Measurements from ENCODE around the gene FPR3.

DNA sequence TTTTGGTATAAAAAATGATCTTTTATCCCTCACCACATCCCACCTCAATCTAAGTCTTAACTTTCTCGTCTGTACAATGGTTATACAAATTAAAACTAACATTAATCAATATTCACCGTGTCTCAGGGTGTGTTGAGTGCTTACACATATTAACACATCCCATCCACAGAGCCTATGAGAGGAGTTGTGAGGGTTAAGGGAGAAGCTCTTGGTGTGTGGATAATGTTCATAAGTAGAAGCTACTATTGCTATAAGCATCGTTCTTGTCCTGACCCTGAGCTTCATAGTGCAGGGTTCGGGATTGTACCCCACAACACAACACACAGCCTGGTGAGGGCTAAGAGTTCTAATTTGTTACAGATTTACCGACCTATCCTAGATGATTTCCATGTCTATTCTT is 2.5 kb downstream of the FPR3 start:
- TF ChIP-seq, protein P1, sequence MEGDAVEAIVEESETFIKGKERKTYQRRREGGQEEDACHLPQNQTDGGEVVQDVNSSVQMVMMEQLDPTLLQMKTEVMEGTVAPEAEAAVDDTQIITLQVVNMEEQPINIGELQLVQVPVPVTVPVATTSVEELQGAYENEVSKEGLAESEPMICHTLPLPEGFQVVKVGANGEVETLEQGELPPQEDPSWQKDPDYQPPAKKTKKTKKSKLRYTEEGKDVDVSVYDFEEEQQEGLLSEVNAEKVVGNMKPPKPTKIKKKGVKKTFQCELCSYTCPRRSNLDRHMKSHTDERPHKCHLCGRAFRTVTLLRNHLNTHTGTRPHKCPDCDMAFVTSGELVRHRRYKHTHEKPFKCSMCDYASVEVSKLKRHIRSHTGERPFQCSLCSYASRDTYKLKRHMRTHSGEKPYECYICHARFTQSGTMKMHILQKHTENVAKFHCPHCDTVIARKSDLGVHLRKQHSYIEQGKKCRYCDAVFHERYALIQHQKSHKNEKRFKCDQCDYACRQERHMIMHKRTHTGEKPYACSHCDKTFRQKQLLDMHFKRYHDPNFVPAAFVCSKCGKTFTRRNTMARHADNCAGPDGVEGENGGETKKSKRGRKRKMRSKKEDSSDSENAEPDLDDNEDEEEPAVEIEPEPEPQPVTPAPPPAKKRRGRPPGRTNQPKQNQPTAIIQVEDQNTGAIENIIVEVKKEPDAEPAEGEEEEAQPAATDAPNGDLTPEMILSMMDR (IDR thresholded peaks at IDR 0.05): no peak
- TF ChIP-seq POLR2A (IDR thresholded peaks at IDR 0.05): no peak
